Fibroblast of pulmonary artery (primary cell): Measurements from ENCODE around the gene SWSAP1.
"Not testable (repeated sequence)": the region's sequence is repeated elsewhere in the genome, so short reads cannot be mapped to it uniquely, and the experiment has no call there.

Experiments used
- DNase-seq: peaks from one replicate; pipeline ENCODE4 v3.0.0-alpha.2; 2010; ENCODE audit warnings: low read depth
- H3K4me3 ChIP-seq: replicated peaks from 2 replicates; pipeline ENCODE4 v1.5.1; 2011; ENCODE audit warnings: low read depth, mild to moderate bottlenecking, control low read depth, low read length, moderate library complexity
- CTCF ChIP-seq: IDR thresholded peaks from 2 replicates; pipeline ENCODE4 v1.5.1; 2011; ENCODE audit warnings: mild to moderate bottlenecking, control low read depth, low read length, inconsistent platforms; ENCODE audit errors: missing control alignments

Gene SWSAP1

DNA sequence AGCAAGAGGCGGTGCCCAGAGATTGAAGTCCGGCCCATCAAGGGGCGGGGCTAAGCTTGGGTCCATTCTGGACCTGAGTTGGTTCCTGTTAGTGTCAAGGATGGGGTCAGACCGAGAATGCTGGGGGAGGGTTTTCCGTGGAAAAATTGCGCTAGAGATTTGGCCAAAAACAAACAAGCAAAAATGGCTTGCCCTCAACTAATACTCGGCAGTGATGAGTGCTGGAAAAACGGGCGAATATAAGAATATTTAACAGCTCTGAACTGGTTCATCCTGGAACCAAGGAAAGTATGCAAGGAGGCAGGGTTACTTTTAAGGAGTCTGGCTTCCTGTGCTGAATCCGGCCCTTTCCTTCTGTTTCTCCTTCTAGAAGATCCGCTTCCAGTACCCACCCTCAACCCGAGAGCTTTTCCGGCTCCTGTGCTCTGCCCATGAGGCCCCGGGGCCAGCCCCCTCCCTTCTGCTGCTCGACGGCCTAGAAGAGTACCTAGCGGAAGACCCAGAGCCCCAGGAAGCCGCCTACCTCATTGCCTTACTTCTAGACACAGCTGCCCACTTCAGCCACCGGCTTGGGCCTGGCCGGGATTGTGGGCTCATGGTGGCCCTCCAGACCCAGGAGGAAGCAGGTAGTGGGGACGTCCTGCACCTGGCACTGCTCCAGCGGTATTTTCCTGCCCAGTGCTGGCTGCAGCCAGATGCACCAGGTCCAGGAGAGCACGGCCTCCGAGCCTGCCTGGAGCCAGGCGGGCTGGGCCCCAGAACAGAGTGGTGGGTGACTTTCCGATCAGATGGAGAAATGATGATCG lies 880 bp downstream of the SWSAP1 start:
- peak overlapping the region; percentile 78 for H3K4me3 ChIP-seq
- no peak for DNase-seq
- no peak for TF ChIP-seq CTCF

GRCh38 chr19:11377237-11377636 lies 2.8 kb downstream of the SWSAP1 start:
- TF ChIP-seq CTCF, result no peak
- H3K4me3 ChIP-seq, result no peak overlapping the region
- peak; percentile 79 for DNase-seq

GRCh38 chr19:11377756-11378155 lies 3.3 kb downstream of the SWSAP1 start:
- no peak overlapping the region for H3K4me3 ChIP-seq
- DNase-seq, result no peak
- TF ChIP-seq CTCF, result no peak

DNA sequence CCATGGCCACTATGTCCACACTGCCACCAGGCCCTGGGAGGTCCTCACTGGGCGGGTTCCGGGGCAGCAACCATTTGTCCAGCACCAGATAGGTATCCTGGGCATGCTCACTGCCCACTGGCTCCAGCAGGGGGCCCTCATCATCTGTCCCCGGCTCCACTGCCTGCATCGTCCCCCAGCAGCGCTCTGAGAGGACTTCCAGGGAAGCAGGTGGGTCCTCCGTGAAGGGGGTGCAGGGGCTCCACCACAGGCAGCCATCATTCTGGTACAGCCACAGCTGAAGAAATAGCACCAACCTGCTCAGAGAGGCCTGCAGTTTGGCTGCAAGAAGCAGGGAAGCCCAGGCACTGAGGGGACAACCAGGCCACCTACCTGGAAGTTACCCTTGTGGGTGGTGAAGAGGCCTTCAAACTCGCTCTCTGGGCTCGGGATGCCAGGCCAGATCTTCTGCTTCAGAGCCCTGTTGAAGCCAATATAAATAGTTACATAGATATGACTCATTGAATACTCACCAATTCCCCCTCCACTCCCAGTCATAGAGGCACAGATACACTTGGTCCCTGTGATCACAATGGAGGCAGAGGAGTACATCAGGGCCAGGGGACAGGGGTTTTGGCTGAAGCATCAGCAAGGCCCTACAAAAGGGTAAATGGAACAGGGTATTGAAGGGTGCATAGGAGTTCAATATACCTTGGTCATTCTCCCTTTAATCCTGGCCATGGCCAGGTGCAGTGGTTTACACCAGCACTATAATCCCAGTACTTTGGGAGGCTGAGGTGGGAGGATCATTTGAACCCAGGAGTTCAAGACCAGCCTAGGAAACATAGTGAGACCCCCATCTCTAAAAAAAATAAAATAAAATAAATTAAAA lies 4.1 kb downstream of the SWSAP1 start:
- peak; percentile 53 for TF ChIP-seq CTCF
- no peak overlapping the region for H3K4me3 ChIP-seq
- peak; percentile 66 for DNase-seq

GRCh38 chr19:11379269-11379845 lies 4.9 kb downstream of the SWSAP1 start:
- H3K4me3 ChIP-seq, result not testable (repeated sequence)

GRCh38 chr19:11379857-11380350 lies 5.4 kb downstream of the SWSAP1 start:
- no peak for DNase-seq
- TF ChIP-seq CTCF, result no peak

More at GRCh38 chr19:11379269-11379845, 4.9 kb downstream of the SWSAP1 start:
- DNase-seq, result not testable (repeated sequence)

More at GRCh38 chr19:11379857-11380350, 5.4 kb downstream of the SWSAP1 start:
- H3K4me3 ChIP-seq, result no peak overlapping the region
